GM21528 (cell line): Measurements from ENCODE around the gene RABGGTA.

Experiments used
- ATAC-seq: cut with Tn5 transposase; IDR thresholded peaks from one replicate; pipeline ENCODE4 v1.9.1; 2021; ENCODE audit warnings: mild to moderate bottlenecking, moderate library complexity; ENCODE audit not compliant: unreplicated experiment, low FRiP score

The RABGGTA gene

DNA sequence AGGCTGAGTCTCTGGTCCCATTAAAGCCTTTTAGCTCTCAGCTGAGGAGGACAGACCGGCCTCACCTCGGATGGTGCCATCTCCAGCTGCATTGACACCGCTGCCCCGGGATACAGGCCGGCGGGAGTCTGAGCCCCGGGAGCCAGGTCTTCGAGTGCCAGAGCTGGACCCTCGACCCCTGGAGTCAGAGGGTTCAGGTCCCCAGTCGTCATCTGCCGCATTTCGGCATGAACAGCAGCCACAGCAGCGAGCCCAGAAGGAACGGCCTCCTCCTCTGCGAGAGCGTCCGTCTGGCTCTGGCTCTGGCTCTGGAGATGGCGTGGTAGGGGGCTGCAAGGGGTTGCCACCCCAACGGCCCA is 9.4 kb downstream of the RABGGTA start:
- no peak for ATAC-seq

- no peak for ATAC-seq
Observed at GRCh38 chr14:24261256-24261968, 10.0 kb downstream of the RABGGTA start.

GRCh38 chr14:24260780-24261157 is 10.6 kb downstream of the RABGGTA start:
- ATAC-seq, result no peak

GRCh38 chr14:24260026-24260779 is 11.2 kb downstream of the RABGGTA start:
- no peak for ATAC-seq

- no peak for ATAC-seq
Observed at GRCh38 chr14:24259282-24260025, 11.9 kb downstream of the RABGGTA start.

DNA sequence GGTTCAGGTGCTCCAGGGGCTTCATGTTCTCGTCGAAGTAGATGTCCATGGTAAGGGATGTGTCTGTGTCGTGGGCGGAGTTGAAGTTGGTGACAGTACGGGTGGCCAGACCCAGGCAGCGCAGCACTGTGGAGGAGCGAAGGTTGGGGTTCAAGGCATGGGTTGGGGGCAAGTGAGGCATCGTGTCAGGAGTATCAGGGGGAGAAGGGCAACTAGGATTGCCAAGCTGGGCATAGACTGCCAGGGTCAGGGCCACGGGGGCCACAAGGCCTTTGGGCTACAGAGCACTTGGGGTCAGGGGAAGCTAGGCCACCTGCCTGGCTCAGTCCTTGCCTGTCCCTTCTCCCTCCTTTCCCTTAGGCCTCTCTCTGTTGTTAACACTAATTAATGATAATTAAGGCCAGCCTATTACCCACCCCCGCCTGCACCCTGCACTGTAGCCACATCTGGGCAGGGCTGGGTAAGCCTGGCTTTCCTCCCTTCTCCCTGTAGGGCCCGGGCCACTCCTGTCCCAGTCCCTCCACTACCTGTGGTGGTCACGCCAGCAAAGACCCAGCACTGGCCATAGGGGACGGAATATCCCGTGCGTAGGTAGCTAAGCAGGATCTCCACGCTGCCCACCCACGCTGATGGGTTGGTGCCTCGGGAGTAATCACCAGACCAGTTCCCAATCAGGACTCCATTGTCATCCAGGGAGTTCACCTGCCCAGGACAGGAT is 12.7 kb downstream of the RABGGTA start:
- no peak for ATAC-seq

DNA sequence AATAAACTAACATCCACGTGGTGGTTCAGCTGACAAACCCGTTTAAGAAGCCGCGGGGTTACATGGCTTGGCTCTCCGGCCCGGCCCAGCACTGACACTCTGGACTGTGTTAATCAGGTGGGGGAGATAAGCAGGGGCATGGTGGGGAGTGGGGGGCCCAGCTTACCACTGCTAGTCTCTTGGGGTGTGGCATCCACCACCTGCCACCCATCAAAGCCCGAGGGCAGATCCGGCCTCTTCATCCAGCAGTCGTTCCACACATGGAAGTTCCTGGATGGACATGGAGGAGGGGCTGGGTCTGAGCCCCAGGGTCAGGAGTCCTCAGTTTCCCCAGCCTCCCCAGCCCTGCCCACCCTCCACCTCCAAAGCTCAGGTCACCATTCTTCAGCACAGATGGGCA is 13.3 kb downstream of the RABGGTA start:
- ATAC-seq, result no peak

- ATAC-seq, result no peak
Observed at GRCh38 chr14:24256960-24257359, 14.4 kb downstream of the RABGGTA start.

GRCh38 chr14:24255931-24256711 is 15.3 kb downstream of the RABGGTA start:
- no peak for ATAC-seq

GRCh38 chr14:24255438-24255837 is 16.0 kb downstream of the RABGGTA start:
- ATAC-seq, result no peak

GRCh38 chr14:24254630-24255392 is 16.6 kb downstream of the RABGGTA start:
- ATAC-seq, result no peak

DNA sequence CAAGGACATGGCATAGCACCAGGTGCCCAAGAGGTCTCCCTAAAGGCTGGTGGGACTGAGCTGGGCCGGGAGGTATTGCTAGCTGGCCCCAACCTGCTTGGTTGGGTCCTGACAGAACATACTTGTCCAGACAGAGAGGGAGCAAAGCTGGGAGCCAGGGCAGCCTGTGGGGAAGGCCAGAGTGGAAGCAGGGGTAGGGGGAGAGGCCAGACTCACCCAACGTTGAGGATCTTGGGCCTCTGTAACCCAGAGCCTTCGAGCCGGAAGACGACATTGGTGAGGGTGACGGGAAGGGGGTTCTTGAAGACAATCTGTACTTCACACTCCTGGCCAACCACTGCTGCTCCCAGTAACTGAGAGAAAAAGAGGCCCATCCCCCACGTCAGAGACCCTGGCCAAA is 17.5 kb downstream of the RABGGTA start:
- ATAC-seq, result no peak

- ATAC-seq, result no peak
Observed at GRCh38 chr14:24252289-24253124, 18.9 kb downstream of the RABGGTA start.

DNA sequence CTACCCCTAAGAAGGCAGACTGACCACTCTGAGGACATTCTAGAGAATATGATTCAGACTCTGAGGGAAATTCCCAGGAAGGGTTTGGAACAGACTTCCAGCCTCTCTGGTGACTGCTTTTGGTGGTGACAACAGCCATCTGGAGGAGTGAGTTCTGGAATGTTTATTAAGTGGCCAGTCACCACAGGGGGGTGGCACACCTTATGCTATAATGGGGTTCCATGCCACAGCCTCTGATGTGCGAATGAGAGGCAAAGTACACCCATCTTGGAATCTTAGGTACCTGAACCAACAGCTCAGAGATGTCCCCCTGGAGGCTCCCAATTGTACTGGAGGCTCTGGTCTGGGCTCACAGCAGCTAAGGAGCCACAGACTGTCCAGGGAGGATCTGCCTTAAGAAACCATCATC is 19.5 kb downstream of the RABGGTA start:
- no peak for ATAC-seq

DNA sequence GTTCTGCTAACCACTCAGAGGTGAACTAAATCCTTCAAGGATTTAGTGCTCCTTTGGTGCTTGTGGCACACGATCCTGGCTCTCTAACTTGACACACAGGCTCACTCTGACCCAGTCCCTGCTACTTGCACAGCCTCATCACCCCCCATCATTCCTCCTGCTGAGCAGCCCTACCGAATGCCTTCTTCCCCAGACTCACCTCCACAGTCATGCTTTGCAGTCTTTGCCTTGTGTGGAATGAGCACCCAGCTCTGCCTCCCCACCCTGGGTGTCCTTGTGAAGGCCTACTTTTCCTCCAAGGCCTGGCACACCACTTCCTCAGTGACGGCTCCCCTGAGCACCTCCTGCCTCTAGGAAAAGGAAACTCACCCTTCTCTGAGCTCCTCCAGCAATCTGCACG is 21.0 kb downstream of the RABGGTA start:
- ATAC-seq, result no peak

GRCh38 chr14:24249230-24250021 is 22.0 kb downstream of the RABGGTA start:
- no peak for ATAC-seq

GRCh38 chr14:24247422-24247821 is 24.0 kb downstream of the RABGGTA start:
- no peak for ATAC-seq

DNA sequence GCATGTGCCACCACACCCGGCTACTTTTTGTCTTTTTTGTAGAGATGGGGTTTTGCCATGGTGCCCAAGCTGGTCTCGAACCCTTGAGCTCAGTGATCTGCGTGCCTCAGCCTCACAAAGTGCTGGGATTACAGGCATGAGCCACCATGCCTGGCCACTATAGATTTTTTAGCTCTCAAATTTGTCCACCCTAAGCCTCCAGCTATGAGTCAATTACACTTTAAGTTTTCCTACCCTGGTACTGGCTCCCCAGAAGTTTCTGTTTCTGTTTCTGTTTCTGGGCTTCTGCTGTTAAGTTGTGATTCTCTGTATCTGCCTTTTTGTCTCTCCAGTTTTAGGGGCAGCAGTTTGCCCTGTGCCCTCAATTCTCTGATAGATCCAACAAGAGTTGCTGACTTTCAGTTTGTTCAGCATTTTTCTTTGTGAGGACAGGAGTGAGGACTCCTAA is 24.6 kb downstream of the RABGGTA start:
- no peak for ATAC-seq
